HG03354 (cell line): ENCODE data around the gene SLC46A3.

Experiments
- ATAC-seq: cut with Tn5 transposase; IDR thresholded peaks from one replicate; pipeline ENCODE4 v1.9.1; 2021; ENCODE audit warnings: mild to moderate bottlenecking; ENCODE audit not compliant: unreplicated experiment, poor library complexity, severe bottlenecking

The SLC46A3 gene

DNA sequence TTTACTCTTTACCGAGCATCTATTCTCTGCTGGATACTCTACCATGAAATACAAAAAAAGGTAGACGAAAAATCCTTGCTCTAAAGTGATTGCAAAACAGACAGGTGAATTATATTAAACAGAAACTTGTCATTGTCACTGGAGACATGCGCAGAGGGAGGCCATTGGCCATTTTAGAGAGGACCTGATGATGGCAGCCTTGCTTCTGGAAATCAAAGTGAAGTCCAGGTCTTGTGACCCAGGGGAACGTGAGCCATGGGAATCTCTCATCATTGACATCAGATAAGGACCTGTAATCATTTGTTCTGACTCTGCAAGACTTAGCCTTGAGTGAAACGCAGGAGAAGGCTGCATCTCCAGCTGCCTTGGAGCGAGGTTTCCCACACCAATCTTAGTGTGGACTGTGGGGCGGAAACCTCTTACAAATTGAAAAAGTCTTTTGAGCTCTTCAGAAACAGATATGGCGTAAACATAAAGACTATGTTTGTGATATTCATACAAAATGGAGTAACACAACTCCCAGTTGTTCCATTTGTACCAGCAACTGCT, 16.8 kb upstream of the SLC46A3 start:
- ATAC-seq, result no peak

GRCh38 chr13:28734906-28735305, 16.1 kb upstream of the SLC46A3 start:
- no peak for ATAC-seq

DNA sequence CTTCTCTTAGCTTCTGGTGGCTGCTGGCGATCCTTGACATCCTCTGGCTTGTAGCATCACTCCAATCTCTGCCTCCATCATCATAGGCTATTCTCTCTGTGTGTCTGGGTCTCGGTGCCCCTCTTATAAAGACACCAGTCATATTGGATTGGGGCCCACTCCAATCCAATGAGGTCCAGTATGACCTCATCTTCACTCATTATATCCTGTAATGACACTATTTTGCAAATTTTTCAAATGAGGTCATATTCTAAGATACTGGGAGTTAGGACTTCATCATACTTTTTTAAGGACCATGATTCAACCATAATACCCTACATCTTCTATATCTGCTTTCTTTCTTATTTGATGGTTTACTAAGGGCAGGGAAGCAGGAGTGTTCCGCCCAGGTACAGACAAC, 12.0 kb upstream of the SLC46A3 start:
- no peak for ATAC-seq

- ATAC-seq, result no peak
Measured at GRCh38 chr13:28729541-28729940, 10.8 kb upstream of the SLC46A3 start.

DNA sequence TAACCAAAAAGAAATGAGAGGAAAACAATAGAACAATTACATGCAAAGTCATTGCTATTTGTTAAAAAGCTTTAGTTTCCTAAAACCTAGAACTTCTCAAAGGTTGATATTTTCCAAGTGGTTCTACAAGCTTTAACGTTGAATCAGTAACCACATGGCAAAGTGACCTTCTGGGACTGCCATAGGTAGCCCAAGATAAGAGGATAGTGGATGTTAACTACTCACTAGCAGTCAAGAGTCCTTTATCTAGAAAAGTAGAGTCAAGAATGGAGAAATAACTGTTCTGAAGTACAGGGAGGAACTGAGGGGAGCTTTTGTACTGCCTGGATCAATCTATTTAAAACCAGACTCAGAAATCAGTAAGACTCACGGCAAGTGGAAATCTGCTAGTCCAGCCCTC, 9.9 kb upstream of the SLC46A3 start:
- ATAC-seq, result no peak

DNA sequence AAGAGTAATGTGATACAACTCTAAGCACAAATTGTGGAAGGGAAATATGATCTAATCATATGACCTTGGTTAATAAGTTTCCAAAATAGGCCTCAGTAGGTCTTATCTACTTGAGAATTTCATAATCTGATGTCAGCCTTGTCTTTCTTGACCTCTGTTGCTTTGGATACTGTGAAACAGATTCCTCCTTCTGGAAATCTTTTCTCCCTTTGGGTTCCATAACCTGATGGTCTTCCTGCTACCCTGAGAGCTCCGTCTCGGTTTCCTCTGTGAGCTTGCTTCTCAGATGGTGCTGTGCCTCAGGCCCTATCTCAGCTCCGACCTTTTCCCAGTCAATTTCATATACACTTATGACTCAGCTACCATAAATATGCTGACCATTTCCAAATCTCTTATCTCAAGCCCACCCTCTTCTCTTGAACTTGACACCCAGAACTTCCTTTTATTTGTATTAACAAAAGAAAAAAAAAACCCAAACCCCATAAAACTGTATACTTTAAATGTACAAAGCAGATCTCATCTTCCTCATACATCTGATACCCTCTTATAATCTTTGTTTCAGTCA, 6.4 kb upstream of the SLC46A3 start:
- no peak for ATAC-seq

DNA sequence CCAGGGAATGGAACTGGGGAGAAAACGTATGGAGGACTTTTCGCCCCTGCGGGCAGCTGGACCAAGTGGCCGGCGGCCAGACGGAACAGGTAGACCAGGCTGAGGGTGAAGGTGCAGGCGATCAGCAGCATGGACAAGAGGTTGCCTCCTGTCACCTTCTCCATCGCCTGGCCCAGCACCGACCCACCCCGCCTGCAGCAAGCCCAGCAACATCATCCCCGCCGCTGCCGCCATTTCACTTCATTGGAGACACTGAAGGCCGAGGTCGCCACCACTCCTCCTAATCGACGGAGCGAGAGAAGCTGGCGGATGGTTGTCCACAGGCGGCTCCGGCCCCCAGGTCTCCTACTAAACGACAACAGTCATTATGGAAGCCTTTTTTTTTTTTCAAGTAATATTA, 5.0 kb upstream of the SLC46A3 start:
- ATAC-seq, result no peak

DNA sequence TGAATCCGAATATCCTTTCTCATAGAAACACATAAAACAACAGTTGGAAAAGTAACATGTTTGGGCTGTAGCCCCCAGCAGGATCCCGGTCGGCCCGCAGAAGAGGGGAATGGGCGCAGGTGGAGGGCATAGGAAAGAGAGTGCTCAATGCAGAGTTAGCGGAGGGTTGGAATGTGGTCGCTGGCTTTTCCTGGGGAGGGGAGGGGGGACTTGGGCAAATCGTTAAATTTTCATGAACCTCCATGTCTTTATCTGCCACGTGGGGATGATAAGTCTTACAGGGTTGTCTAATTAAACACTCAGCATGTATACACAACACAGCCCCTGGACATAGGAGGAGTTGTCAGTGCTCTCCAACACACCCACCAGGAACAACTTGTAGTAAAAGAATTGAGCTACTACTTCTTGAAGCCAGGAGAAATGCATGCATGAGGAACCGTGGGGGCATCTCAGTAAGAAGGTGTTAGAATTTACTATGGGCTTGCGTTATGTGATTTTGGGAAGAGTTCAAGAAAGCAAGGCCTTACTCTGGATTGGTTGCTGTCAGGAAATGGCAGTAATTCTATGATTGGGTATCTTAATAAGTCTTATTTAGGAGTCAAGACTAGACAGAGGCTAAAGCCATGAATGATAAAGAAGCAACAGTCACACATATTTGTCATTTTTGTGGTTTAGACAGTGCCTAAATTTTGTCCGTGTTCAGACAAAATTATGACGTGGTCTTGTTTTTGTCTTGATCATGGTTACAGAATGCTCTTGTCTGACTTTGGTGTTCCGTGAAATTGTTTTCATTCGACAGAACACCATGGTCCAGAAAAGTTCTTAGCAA, 671 bp upstream of the SLC46A3 start:
- no peak for ATAC-seq

DNA sequence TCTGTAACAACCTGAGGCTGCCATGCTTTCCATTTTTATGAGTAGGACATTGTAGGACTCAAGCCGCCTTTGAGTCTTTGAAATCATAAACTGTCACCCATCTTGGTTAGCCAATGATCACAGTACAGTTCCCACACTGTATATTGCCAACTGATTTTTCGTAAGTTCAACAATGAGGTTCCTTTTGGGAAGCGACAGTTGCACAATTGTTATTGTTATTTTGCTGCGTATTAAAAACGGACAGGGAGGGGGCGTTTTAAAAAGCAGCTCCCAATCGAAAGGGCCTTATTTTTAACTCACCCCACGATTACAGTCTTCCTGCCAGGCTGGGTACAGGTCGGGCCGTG, 601 bp downstream of the SLC46A3 start:
- ATAC-seq, result no peak

GRCh38 chr13:28717170-28717569, 1.6 kb downstream of the SLC46A3 start:
- no peak for ATAC-seq

GRCh38 chr13:28716511-28716910, 2.3 kb downstream of the SLC46A3 start:
- ATAC-seq, result no peak

- no peak for ATAC-seq
Measured at GRCh38 chr13:28714651-28715050, 4.1 kb downstream of the SLC46A3 start.

DNA sequence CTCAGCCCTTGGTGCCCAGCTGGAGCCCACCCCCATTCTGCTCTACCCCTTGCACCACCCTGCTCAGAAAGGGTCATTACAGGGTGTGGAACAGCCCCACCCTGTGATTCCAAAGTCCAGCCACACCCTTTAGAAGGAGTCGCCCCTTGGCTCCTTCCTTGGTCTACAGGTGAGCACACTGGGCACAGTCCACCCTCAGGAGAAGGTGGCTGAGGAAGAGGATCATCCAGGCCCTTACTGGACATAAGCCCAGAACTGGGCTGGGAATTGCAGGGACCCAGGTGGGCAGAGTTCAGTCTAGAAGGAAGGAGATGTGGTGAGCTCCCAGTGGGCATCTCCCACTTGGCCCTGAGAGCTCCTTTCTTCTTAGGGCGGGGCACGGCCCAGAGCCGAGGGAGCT, 8.6 kb downstream of the SLC46A3 start:
- no peak for ATAC-seq

GRCh38 chr13:28707629-28708427, 10.9 kb downstream of the SLC46A3 start:
- peak; percentile 99 for ATAC-seq

GRCh38 chr13:28705461-28706083, 13.2 kb downstream of the SLC46A3 start:
- ATAC-seq, result no peak

- no peak for ATAC-seq
Measured at GRCh38 chr13:28704919-28705318, 13.9 kb downstream of the SLC46A3 start.

- ATAC-seq, result no peak
Measured at GRCh38 chr13:28704282-28704681, 14.5 kb downstream of the SLC46A3 start.

DNA sequence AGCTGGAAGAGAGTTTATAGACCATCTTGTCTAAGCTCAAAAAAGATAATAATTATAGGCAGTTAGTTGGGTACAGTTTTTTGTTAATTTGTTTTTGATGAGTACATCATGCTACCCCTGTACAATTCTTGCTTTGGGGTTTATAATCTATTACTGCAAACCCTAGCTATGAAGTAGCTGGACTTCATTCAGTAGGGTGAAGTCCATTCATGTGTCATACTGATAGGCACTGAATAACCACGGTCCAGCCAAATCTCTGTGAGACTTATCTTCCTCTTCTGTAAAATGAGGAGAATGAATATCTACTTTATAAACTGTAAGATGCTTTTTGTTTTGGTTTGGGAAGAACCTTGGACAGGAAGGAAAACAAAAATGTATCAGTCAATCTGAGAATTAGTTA, 19.5 kb downstream of the SLC46A3 start:
- ATAC-seq, result no peak

DNA sequence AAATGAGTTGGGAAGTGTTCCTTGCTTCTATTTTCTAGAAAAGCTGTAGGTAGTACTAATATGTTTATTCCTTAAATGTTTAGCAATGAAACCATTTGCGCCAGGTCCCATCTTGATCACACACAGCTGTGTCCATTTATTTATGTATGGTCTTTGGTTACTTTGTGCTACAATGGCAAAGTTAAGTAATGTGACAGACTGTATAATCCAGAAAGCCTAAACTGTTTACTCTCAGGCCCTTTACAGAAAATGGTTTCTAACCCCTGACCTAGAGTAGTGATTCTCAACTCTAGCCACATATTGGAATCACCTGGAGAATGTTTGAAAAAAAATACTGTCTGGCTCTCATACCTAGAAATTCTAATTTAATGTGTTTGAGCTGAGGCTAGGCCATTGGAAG, 21.3 kb downstream of the SLC46A3 start:
- no peak for ATAC-seq
